ENCODE data around the gene SYNJ2. TPM values are rescaled to one million over a fixed set of nuclear protein-coding genes. Genes with fewer than 3 reads are reported as not detected.
"Not testable (repeated sequence)": the region's sequence is repeated elsewhere in the genome, so short reads cannot be mapped to it uniquely, and the experiment has no call there.

The SYNJ2 gene
- total and polyA plus RNA-seq, 2 of the 4 experiments (the other 2 are of a cell fraction): 40.8 to 45.2 TPM

- H3K36me3 ChIP-seq (ENCODE audit: control insufficient read depth, insufficient read depth, low read length); H3K23ac ChIP-seq (ENCODE audit: low read depth, low read length); H2AK9ac ChIP-seq (replicated peaks; ENCODE audit: low read depth, low read length, poor library complexity); H3K4me3 ChIP-seq (ENCODE audit: insufficient read depth, low read depth, low read length); H3K9me1 ChIP-seq (ENCODE audit: insufficient read depth, low read length); dilution Hi-C loops (cut with HindIII; ENCODE audit: low sequenced_read_pairs, unreplicated experiment); CTCF ChIA-PET; H2BK15ac ChIP-seq (ENCODE audit: low read depth, low read length); H3K9ac ChIP-seq (ENCODE audit: low read depth, low read length); H3K4ac ChIP-seq (ENCODE audit: low read depth, low read length); in situ Hi-C loops (cut with MboI; ENCODE audit: low sequenced_read_pairs); H3K79me1 ChIP-seq (ENCODE audit: low read depth in 1 of 2, low read length in 2 of 2); H3K18ac ChIP-seq (ENCODE audit: low read depth, low read length); H2AFZ ChIP-seq (replicated peaks; ENCODE audit: low read length, poor library complexity); H4K8ac ChIP-seq (ENCODE audit: low read depth in 2 of 2, low read length in 2 of 2); BruUV-seq (replicated peaks); H3K9me3 ChIP-seq (ENCODE audit: control insufficient read depth, insufficient read depth, low read length); intact Hi-C loops (cut with micrococcal nuclease); H2BK20ac ChIP-seq (ENCODE audit: low read depth, low read length); H3K27ac ChIP-seq (ENCODE audit: insufficient read depth, low read length); H3K4me2 ChIP-seq (ENCODE audit: low read depth, low read length); H2AK5ac ChIP-seq (ENCODE audit: low read depth, low read length); H3K27me3 ChIP-seq (ENCODE audit: control insufficient read depth, insufficient read depth, low read length); H3K56ac ChIP-seq (ENCODE audit: extremely low read depth, insufficient read depth, low read length); ATAC-seq (ENCODE audit: low read depth); H4K91ac ChIP-seq (ENCODE audit: insufficient read depth, low read depth, low read length); H3K4me1 ChIP-seq (ENCODE audit: control insufficient read depth, insufficient read depth, low read length); H2BK120ac ChIP-seq (ENCODE audit: low read depth, low read length); DNase-seq; H4K20me1 ChIP-seq (ENCODE audit: insufficient read depth, low read length); H3K14ac ChIP-seq (replicated peaks; ENCODE audit: low read depth, low read length); POLR2A ChIA-PET (ENCODE audit: unreplicated experiment); H2BK5ac ChIP-seq (ENCODE audit: low read depth, low read length, poor library complexity, severe bottlenecking); H4K5ac ChIP-seq (ENCODE audit: low read depth, low read length): not testable (repeated sequence)
- WGBS, 2 experiments (ENCODE audit: extremely low coverage in 2 of 2, insufficient read length in 1 of 2): no CpG with 5 or more reads among the region's 3 CpGs
- 0 out of 2 replicates have a peak, but pooled peaks have one; percentile 14 for TF ChIP-seq MAFK (IDR thresholded peaks at IDR 0.05; ENCODE audit: low read depth, low read length)
Measured at GRCh38 chr6:157972177-157972576, 9.5 kb upstream of the SYNJ2 start.
